SK-N-SH (cell line): Measurements from ENCODE around the gene IFT122. TPM values are rescaled to one million over a fixed set of nuclear protein-coding genes. Genes with fewer than 3 reads are reported as not detected.

Experiments used
- CTCF ChIA-PET: fragments of 300-600, 350-600 bp; formaldehyde crosslinking; extraction: SDS; loops from one replicate; lab custom pipeline; 2021; lab: Yijun Ruan, JAX
- POLR2A ChIA-PET: fragments of 350-600 bp; sonication (Branson Sonifier 250); formaldehyde crosslinking; extraction: SDS; loops from one replicate; lab custom pipeline; 2020; ENCODE audit warnings: antibody characterized with exemption, inconsistent platforms; lab: Yijun Ruan, JAX
- DNase-seq: peaks from one replicate; pipeline ENCODE4 v3.0.0; 2012
- H2AFZ ChIP-seq: fragments of 200-600 bp; sonication (generic); 2 replicates; pipeline ENCODE4 v1.8.1; 2016; ENCODE audit warnings: antibody characterized with exemption, mild to moderate bottlenecking, low read depth
- H3F3A ChIP-seq: fragments of 200-600 bp; sonication (generic); replicated peaks from 2 replicates; pipeline ENCODE3; 2016; ENCODE audit warnings: antibody characterized with exemption, mild to moderate bottlenecking; ENCODE audit not compliant: insufficient read depth
- H3K27ac ChIP-seq, 2 experiments: fragments of 200-500 bp in 1 of 2; fragments of 200-600 bp in 1 of 2; sonication (Bioruptor generic) in 1 of 2; sonication (generic), shearing (Covaris generic) in 1 of 2; 2 replicates each; pipeline versions ENCODE4 v1.5.1 to v1.6.1; 2014 to 2016; ENCODE audit warnings: low read depth in 2 of 2, inconsistent platforms in 1 of 2, low read length in 1 of 2, mild to moderate bottlenecking in 1 of 2, mixed read lengths in 1 of 2
- H3K27me3 ChIP-seq: fragments of 200-600 bp; sonication (generic), shearing (Covaris generic); 2 replicates; pipeline ENCODE4 v1.6.1; 2016; ENCODE audit warnings: mixed run types; ENCODE audit not compliant: insufficient read depth
- H3K36me3 ChIP-seq, 2 experiments: fragments of 200-500 bp in 1 of 2; fragments of 200-600 bp in 1 of 2; sonication (Bioruptor generic) in 1 of 2; sonication (generic) in 1 of 2; replicated peaks in 1 of 2; 2 replicates each; pipeline versions ENCODE3 to v1.5.1; 2014 to 2016; ENCODE audit warnings: low read length in 1 of 2, mild to moderate bottlenecking in 1 of 2; ENCODE audit not compliant: insufficient read depth in 2 of 2, control insufficient read depth in 1 of 2
- H3K4me1 ChIP-seq, 2 experiments: fragments of 200-500 bp in 1 of 2; fragments of 200-600 bp in 1 of 2; sonication (Bioruptor generic) in 1 of 2; sonication (generic), shearing (Covaris generic) in 1 of 2; 2 replicates each; pipeline versions ENCODE4 v1.5.1 to v1.6.1; 2014 to 2016; ENCODE audit warnings: low read depth in 1 of 2, low read length in 1 of 2, mixed run types in 1 of 2; ENCODE audit not compliant: insufficient read depth in 2 of 2, control insufficient read depth in 1 of 2
- H3K4me2 ChIP-seq: fragments of 200-600 bp; sonication (generic), shearing (Covaris generic); 2 replicates; pipeline ENCODE4 v1.6.1; 2017; ENCODE audit warnings: mixed run types
- H3K4me3 ChIP-seq, 2 experiments: fragments of 200-500 bp in 1 of 2; fragments of 200-600 bp in 1 of 2; sonication (Bioruptor generic) in 1 of 2; sonication (generic), shearing (Covaris generic) in 1 of 2; 2 replicates each; pipeline versions ENCODE4 v1.5.1 to v1.8.1; 2014 to 2016; ENCODE audit warnings: low read depth in 2 of 2, inconsistent platforms in 1 of 2, low read length in 1 of 2, mild to moderate bottlenecking in 1 of 2, mixed read lengths in 1 of 2, moderate library complexity in 1 of 2
- H3K79me2 ChIP-seq: fragments of 200-600 bp; sonication (generic); 2 replicates; pipeline ENCODE4 v1.8.1; 2017; ENCODE audit warnings: mild to moderate bottlenecking; ENCODE audit not compliant: insufficient read depth
- H3K9ac ChIP-seq: fragments of 200-600 bp; sonication (generic); 2 replicates; pipeline ENCODE4 v1.6.1; 2017; ENCODE audit warnings: mixed run types
- H3K9me2 ChIP-seq: fragments of 200-600 bp; sonication (generic); 2 replicates; pipeline ENCODE4 v1.6.1; 2017; ENCODE audit warnings: mixed run types
- H3K9me3 ChIP-seq: fragments of 200-600 bp; sonication (generic); 2 replicates; pipeline ENCODE4 v1.6.1; 2017; ENCODE audit warnings: mixed run types, mild to moderate bottlenecking, moderate library complexity
- H4K20me1 ChIP-seq: fragments of 200-600 bp; sonication (generic); 2 replicates; pipeline ENCODE4 v1.6.1; 2017; ENCODE audit warnings: mild to moderate bottlenecking, mixed run types; ENCODE audit not compliant: insufficient read depth
- CHD2 ChIP-seq: fragments of 150-350 bp; IDR thresholded peaks from 2 replicates; pipeline ENCODE4 v1.6.1; 2018; ENCODE audit warnings: low read length; ENCODE audit not compliant: partially characterized antibody
- ELF1 ChIP-seq: IDR thresholded peaks from 2 replicates; pipeline ENCODE4 v1.4.0; 2012
- FOXJ3 ChIP-seq: sonication (generic); formaldehyde crosslinking; IDR thresholded peaks from 2 replicates; pipeline ENCODE4 v1.5.1; 2020; ENCODE audit warnings: mild to moderate bottlenecking, missing genetic modification reagents
- GABPA ChIP-seq: IDR thresholded peaks from 2 replicates; pipeline ENCODE4 v1.4.0; 2012; ENCODE audit warnings: low read depth, mild to moderate bottlenecking
- MXI1 ChIP-seq: IDR thresholded peaks from 2 replicates; pipeline ENCODE4 v1.6.1; 2012; ENCODE audit warnings: mild to moderate bottlenecking, low read depth, low read length, improper control_type of control experiment
- RAD21 ChIP-seq: IDR thresholded peaks from 2 replicates; pipeline ENCODE4 v1.6.1; 2012; ENCODE audit warnings: mild to moderate bottlenecking, low read length
- RXRA ChIP-seq: IDR thresholded peaks from 2 replicates; pipeline ENCODE4 v1.4.0; 2012; ENCODE audit warnings: low read depth, mild to moderate bottlenecking, borderline replicate concordance
- SMC3 ChIP-seq: IDR thresholded peaks from 2 replicates; pipeline ENCODE4 v1.6.1; 2012; ENCODE audit warnings: low read depth, low read length, improper control_type of control experiment
- TCF12 ChIP-seq: IDR thresholded peaks from 2 replicates; pipeline ENCODE4 v1.4.0; 2012
- TEAD4 ChIP-seq: IDR thresholded peaks from 2 replicates; pipeline ENCODE4 v1.4.0; 2012; ENCODE audit warnings: mild to moderate bottlenecking, borderline replicate concordance; ENCODE audit not compliant: insufficient read depth
- YY1 ChIP-seq: IDR thresholded peaks from 2 replicates; pipeline ENCODE4 v1.4.0; 2012; ENCODE audit warnings: low read depth, mild to moderate bottlenecking
- WGBS: methylation state at CpG from one replicate; pipeline ENCODE4 v1.1.6; 2017; ENCODE audit warnings: low lambda C conversion rate; 5-methylcytosine and 5-hydroxymethylcytosine counted together
- polyA plus RNA-seq, 3 experiments: library from polyadenylated mRNA; depleted of rRNA; stranded (reverse); fragments of >200 nt; gene quantifications; 2 replicates each; pipeline ENCODE4 v1.2.3, GENCODE V29; 2012
- TF ChIP-seq, protein P1 (sequence below): fragments of 150-350 bp; IDR thresholded peaks from 2 replicates; pipeline ENCODE4 v1.6.1; 2017; ENCODE audit warnings: antibody characterized with exemption, low read length, low read depth, borderline replicate concordance
- TF ChIP-seq, protein P2 (sequence below): IDR thresholded peaks from 2 replicates; pipeline ENCODE4 v1.4.0; 2012; ENCODE audit warnings: low read depth
- TF ChIP-seq, protein P3 (sequence below): fragments of 150-350 bp; IDR thresholded peaks from 2 replicates; pipeline ENCODE4 v1.6.1; 2016; ENCODE audit warnings: mild to moderate bottlenecking, low read depth, low read length
- TF ChIP-seq, protein P4 (sequence below): IDR thresholded peaks from 2 replicates; pipeline ENCODE4 v1.4.0; 2012; ENCODE audit warnings: low read depth, borderline replicate concordance
- TF ChIP-seq, protein P5 (sequence below): IDR thresholded peaks from 2 replicates; pipeline ENCODE4; 2012

IFT122 gene
- polyA plus RNA-seq, 1 of the 3 experiments (the other 2 are of a cell fraction), result 20.1 TPM

DNA sequence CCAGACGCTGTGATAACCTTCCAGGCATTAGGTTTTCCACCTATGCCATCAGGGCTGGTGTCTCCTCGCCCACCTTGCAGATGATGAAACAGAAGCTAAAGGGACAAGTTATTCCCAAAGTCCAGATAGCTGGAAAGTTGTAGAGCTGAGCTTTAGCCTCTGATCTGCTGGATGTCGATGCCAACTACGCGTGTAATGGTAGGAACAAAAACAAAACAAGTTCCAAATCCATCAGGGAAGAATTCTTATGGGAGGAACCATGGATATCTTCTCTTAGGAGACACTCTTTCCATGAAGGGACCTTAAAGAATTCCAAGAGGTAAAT is 60.3 kb downstream of the IFT122 start:
- H3K4me1 ChIP-seq, result peaks cover 6 to 7% of the 10 kb centered on the region in 2 experiments; a peak in 2 of 4 replicates
- no peak overlapping the region for H2AFZ ChIP-seq
- H4K20me1 ChIP-seq, result no peaks in the 10 kb centered on the region
- TF ChIP-seq FOXJ3 (no peak), MXI1 (no peak), SMC3 (no peak), YY1 (no peak), TEAD4 (no peak), CHD2 (no peak), RXRA (no peak), RAD21 (no peak), GABPA (no peak), ELF1 (no peak), TCF12 (no peak)
- TF ChIP-seq, protein P1, sequence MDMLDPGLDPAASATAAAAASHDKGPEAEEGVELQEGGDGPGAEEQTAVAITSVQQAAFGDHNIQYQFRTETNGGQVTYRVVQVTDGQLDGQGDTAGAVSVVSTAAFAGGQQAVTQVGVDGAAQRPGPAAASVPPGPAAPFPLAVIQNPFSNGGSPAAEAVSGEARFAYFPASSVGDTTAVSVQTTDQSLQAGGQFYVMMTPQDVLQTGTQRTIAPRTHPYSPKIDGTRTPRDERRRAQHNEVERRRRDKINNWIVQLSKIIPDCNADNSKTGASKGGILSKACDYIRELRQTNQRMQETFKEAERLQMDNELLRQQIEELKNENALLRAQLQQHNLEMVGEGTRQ, result no peak
- TF ChIP-seq, protein P2, sequence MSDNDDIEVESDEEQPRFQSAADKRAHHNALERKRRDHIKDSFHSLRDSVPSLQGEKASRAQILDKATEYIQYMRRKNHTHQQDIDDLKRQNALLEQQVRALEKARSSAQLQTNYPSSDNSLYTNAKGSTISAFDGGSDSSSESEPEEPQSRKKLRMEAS, result no peak
- TF ChIP-seq, protein P3, sequence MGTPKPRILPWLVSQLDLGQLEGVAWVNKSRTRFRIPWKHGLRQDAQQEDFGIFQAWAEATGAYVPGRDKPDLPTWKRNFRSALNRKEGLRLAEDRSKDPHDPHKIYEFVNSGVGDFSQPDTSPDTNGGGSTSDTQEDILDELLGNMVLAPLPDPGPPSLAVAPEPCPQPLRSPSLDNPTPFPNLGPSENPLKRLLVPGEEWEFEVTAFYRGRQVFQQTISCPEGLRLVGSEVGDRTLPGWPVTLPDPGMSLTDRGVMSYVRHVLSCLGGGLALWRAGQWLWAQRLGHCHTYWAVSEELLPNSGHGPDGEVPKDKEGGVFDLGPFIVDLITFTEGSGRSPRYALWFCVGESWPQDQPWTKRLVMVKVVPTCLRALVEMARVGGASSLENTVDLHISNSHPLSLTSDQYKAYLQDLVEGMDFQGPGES, result no peak
- TF ChIP-seq, protein P4, sequence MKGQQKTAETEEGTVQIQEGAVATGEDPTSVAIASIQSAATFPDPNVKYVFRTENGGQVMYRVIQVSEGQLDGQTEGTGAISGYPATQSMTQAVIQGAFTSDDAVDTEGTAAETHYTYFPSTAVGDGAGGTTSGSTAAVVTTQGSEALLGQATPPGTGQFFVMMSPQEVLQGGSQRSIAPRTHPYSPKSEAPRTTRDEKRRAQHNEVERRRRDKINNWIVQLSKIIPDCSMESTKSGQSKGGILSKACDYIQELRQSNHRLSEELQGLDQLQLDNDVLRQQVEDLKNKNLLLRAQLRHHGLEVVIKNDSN, result no peak
- TF ChIP-seq, protein P5, sequence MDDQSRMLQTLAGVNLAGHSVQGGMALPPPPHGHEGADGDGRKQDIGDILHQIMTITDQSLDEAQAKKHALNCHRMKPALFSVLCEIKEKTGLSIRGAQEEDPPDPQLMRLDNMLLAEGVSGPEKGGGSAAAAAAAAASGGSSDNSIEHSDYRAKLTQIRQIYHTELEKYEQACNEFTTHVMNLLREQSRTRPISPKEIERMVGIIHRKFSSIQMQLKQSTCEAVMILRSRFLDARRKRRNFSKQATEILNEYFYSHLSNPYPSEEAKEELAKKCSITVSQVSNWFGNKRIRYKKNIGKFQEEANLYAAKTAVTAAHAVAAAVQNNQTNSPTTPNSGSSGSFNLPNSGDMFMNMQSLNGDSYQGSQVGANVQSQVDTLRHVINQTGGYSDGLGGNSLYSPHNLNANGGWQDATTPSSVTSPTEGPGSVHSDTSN, result no peak
- ChIA-PET POLR2A (no interaction called here), CTCF (interaction anchor here (2.1 to 5.8 kb wide), 2 partner anchors 9 to 329 kb away, joined by 5 to 37 read pairs; no protein-coding TSS in a partner anchor)
- DNase-seq, result no peak
- no peak overlapping the region for H3K9ac ChIP-seq
- H3K9me3 ChIP-seq, result no peaks in the 10 kb centered on the region
- H3K36me3 ChIP-seq, result peaks cover 3 to 21% of the 10 kb centered on the region in 2 experiments
- no peak overlapping the region for H3K27ac ChIP-seq
- H3K4me2 ChIP-seq, result no peak overlapping the region
- no peak overlapping the region for H3K4me3 ChIP-seq
- no peaks in the 10 kb centered on the region for H3K79me2 ChIP-seq
- H3F3A ChIP-seq, result no peaks in the 10 kb centered on the region
- H3K27me3 ChIP-seq, result no peaks in the 10 kb centered on the region
- WGBS, result 98% methylated on average over 5 of the region's 5 CpGs
- no peaks in the 10 kb centered on the region for H3K9me2 ChIP-seq
